GM08714 (cell line): ENCODE results near the gene PLCH2.

Source experiments
- H3K4me3 ChIP-seq: fragments of 200-500 bp; sonication (Bioruptor generic); 2 replicates; pipeline ENCODE4 v1.5.1; 2014; ENCODE audit warnings: mild to moderate bottlenecking, low read length, inconsistent platforms
- ZNF274 ChIP-seq: IDR thresholded peaks from 2 replicates; pipeline ENCODE4 v1.6.1; 2012; ENCODE audit warnings: mild to moderate bottlenecking, low read depth, low read length

The PLCH2 gene, protein sequence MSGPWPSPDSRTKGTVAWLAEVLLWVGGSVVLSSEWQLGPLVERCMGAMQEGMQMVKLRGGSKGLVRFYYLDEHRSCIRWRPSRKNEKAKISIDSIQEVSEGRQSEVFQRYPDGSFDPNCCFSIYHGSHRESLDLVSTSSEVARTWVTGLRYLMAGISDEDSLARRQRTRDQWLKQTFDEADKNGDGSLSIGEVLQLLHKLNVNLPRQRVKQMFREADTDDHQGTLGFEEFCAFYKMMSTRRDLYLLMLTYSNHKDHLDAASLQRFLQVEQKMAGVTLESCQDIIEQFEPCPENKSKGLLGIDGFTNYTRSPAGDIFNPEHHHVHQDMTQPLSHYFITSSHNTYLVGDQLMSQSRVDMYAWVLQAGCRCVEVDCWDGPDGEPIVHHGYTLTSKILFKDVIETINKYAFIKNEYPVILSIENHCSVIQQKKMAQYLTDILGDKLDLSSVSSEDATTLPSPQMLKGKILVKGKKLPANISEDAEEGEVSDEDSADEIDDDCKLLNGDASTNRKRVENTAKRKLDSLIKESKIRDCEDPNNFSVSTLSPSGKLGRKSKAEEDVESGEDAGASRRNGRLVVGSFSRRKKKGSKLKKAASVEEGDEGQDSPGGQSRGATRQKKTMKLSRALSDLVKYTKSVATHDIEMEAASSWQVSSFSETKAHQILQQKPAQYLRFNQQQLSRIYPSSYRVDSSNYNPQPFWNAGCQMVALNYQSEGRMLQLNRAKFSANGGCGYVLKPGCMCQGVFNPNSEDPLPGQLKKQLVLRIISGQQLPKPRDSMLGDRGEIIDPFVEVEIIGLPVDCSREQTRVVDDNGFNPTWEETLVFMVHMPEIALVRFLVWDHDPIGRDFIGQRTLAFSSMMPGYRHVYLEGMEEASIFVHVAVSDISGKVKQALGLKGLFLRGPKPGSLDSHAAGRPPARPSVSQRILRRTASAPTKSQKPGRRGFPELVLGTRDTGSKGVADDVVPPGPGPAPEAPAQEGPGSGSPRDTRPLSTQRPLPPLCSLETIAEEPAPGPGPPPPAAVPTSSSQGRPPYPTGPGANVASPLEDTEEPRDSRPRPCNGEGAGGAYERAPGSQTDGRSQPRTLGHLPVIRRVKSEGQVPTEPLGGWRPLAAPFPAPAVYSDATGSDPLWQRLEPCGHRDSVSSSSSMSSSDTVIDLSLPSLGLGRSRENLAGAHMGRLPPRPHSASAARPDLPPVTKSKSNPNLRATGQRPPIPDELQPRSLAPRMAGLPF (N-terminal part only)

DNA sequence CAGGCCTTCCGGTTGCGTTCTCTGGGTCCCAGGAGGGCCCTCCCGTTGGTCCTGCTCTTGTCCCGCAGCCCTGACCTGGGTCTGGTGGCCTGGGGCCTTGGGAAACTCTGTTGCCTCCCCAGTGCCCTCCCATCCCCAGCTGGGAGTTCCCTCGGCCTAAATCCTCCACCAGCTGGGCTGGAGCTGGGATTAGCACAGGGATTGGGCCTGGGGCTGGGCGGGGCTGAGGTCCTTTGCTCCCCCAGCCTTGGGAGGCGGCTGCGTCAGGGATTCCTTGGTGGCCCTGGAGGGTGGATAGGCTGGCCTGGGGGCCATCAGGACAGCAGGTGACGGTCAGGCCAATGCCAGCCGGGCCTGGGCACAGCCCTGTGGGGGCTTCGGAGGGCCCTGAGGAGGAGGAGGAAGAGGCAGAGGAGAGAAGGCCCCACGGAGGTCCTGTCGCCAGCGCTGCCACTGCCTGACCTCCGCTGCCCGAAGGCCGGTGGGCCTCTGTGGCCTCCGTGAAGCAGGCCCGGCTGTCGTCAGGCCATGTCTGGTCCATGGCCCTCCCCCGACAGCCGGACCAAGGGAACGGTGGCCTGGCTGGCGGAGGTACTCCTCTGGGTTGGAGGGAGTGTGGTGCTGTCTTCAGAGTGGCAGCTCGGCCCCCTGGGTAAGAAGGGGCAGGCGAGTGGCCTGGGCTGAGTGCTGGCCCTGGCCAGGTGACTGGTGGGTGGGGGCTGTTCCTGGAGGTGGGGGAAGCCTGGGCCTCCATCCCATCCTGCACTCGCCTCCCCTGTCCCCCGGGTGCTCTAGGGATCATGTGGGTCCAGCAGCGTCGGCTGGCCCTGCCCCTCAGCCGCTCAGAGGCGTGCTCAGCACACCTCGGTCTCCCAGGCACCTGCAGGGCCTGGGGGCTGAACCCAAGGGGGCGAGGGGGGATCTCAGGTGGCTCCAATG, at the start of gene PLCH2:
Gene PLCH2, plus strand, starts transcription at position 229 of the 939 bp plus-strand sequence. Its CDS starts 300 bp downstream, at position 529.
- no peak for TF ChIP-seq ZNF274
- H3K4me3 ChIP-seq = no peak within 1 kb of the TSS

- TF ChIP-seq ZNF274 = no peak
- H3K4me3 ChIP-seq = no peak overlapping the region
These were observed 49.5 kb upstream of the PLCH2 start for GRCh38 chr1:2426540-2426939.

DNA sequence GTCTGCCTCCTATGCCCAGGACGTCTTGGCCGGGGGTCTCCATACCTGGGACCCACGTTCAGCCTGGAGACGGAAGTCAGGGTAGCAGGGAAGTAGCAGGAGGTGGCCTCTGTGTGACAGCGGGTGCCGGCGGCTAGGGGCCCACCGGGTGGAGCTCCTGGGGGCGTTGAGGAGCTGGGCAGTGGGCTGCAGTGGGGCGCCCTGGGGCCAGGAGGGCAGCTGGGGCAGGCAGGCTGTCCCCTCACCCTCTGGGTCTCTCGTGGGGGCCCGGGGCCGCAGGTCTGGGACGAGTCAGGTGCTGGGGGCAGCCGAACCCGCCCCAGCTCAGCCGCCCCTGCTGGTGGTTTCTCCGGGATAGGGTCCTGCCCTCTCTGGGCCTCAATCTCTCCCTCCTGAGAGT, 49.0 kb upstream of the PLCH2 start:
- H3K4me3 ChIP-seq = no peak overlapping the region
- TF ChIP-seq ZNF274 = no peak

- H3K4me3 ChIP-seq = no peak overlapping the region
- TF ChIP-seq ZNF274 = no peak
These were observed 48.1 kb upstream of the PLCH2 start for GRCh38 chr1:2427976-2428375.

- H3K4me3 ChIP-seq = no peak overlapping the region
- no peak for TF ChIP-seq ZNF274
These were observed 47.6 kb upstream of the PLCH2 start for GRCh38 chr1:2428490-2428889.

DNA sequence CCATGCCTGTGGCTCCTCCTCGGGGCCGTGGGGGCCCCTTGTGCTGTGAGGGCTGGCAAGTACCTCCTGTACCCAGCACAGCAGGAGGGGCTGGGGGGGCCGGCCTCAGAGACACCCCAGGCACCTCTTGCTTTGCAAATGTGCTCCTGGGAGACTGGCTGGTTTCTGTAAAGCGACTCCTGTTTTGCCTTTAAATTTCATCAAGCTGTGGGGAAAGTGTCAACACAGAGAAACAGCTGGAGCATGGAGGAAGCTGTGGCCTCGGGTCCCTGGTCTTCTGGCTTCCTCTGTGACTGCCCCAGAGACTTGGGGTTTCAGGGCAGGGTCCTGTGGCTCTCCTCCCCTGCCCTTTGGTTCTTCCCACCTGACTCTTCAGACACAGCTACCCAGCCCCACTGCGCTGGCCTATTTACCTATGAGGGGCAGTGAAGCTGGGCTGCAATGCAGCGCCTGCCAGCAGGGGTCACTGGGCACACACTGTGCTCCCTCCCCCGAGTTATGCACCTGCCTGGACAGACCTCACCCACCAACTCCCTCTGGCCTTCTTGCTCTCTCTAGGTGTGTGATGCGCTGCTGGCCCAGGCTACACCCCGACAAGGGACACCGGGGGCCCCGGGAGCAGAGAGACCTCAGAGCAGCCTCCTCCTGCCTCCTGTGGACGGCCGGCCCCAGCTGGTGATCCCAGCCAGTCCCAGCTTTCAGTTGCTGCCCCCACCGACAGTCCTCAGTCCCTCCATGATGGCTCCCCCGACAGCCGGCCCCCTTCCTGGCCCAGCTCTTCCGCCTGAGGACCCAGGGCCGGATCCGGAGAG, 46.1 kb upstream of the PLCH2 start:
- TF ChIP-seq ZNF274 = no peak

DNA sequence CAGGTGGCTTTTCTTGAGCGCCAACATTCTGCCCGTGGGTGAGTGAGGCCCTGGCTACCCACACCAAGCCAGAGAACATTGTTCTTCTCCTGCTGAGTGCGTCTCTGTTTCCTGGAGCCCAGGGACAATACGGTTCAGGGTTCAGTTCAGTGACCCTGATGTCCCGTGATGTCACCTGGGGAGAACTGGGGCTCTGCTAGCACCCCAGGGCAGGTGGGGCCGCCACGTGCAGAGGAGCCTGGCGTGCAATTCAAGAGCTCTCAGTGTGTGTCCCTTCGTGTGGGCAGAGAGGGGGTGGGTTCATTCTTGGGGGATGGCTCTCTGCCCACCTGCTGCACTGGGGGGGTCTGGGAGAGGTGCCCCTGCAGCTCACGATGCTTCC, 45.5 kb upstream of the PLCH2 start:
- TF ChIP-seq ZNF274 = no peak
- H3K4me3 ChIP-seq = no peak overlapping the region

More for the DNA sequence above, 46.1 kb upstream of the PLCH2 start:
- H3K4me3 ChIP-seq = no peak overlapping the region

DNA sequence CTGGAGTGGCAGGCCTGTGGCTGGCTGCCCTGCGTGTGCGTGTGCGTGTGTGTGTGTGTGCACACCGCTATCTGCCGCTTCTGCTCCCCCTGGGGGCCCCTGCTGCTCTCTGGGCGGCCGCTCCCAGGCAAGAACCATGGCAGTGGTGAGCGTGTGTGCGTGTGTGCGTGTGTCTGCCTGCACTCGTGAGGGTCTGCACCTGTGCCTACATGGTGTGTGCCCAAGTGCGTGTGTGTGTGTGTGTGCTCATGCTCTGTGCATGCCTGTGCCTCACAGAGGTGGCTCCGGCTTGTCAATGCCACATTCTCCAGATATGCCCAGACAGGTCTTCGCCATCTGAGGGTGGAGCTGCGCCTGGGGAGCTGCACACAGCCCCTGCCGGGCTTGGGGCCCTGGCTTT, 45.0 kb upstream of the PLCH2 start:
- H3K4me3 ChIP-seq = no peak overlapping the region
- TF ChIP-seq ZNF274 = no peak

- TF ChIP-seq ZNF274 = no peak
- H3K4me3 ChIP-seq = no peak overlapping the region
These were observed 44.6 kb upstream of the PLCH2 start for GRCh38 chr1:2431518-2431917.

DNA sequence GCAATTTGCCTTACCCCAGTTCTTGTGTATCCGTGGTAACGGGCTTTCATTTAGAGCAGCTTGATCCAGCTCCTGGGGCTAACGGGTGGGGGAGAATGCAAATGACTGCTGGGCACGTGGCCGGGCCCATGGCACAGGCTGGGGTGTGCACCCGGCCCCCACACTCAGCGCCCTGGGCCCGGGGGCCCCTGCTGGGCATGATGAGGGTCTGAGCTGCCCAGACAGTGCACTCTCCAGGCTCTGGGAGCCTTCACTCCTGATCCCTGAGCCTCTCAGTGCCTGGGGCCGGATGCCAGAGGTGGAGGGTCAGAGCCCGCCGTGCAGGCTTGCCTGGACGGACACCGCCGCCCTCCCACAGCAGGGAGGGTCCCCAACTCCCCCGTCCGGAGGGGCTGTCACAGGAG, 43.6 kb upstream of the PLCH2 start:
- no peak overlapping the region for H3K4me3 ChIP-seq
- TF ChIP-seq ZNF274 = no peak

DNA sequence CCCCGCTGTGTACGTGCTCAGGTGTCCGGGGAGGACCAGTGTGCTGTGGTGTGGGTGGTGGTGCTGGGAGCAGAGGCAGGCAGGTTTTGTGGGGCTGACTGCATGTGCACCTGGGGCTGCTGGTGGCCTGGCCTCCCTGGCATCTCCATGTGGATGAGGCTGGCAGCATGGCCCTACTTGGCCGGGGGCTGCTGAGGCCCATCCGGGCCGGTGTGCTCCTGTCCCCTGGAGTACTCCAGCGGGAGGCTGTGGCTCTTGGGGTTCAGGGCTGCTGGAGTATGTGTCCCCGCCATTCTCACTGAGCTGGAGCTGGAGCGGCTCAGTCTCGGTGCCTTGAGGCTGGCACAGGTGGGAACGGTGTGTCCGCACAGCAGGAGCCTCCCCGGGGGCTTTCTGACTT, 42.9 kb upstream of the PLCH2 start:
- TF ChIP-seq ZNF274 = no peak
- H3K4me3 ChIP-seq = no peak overlapping the region

GRCh38 chr1:2433936-2434655, 42.0 kb upstream of the PLCH2 start:
- no peak overlapping the region for H3K4me3 ChIP-seq
- no peak for TF ChIP-seq ZNF274

- no peak overlapping the region for H3K4me3 ChIP-seq
- TF ChIP-seq ZNF274 = no peak
These were observed 41.0 kb upstream of the PLCH2 start for GRCh38 chr1:2435091-2435490.
